Bronchial epithelial cell (primary cell): Measurements from ENCODE around the gene TRIM17. TPM values are rescaled to one million over a fixed set of nuclear protein-coding genes. Genes with fewer than 3 reads are reported as not detected.

Experiments
- DNase-seq: peaks from one replicate; pipeline ENCODE4 v3.0.0-alpha.2; 2010; ENCODE audit warnings: low read depth
- FAIRE-seq: peaks from 2 replicates; lab custom pipeline; 2011; peaks lifted over from hg19 to GRCh38; lab: Jason Lieb, UNC
- H3K27me3 ChIP-seq: 2 replicates; pipeline ENCODE4 v1.5.1; 2011; ENCODE audit warnings: low read length; ENCODE audit not compliant: control insufficient read depth, insufficient read depth
- H3K36me3 ChIP-seq: 2 replicates; pipeline ENCODE4 v1.5.1; 2011; ENCODE audit warnings: low read length; ENCODE audit not compliant: control insufficient read depth, insufficient read depth
- H3K4me3 ChIP-seq: 2 replicates; pipeline ENCODE4 v1.5.1; 2011; ENCODE audit warnings: mild to moderate bottlenecking, low read depth, low read length, control low read depth
- total RNA-seq: library from RNA; depleted of rRNA; stranded (reverse); fragments of >200 nt; gene quantifications from 2 replicates; pipeline ENCODE4 v1.2.1, GENCODE V29; 2014
- TF ChIP-seq, protein P1 (sequence below): IDR thresholded peaks from 2 replicates; pipeline ENCODE4 v1.5.1; 2011; ENCODE audit warnings: mild to moderate bottlenecking, moderate library complexity, low read length, control low read depth, inconsistent platforms; ENCODE audit not compliant: insufficient read depth, severe bottlenecking

The TRIM17 gene
- total RNA-seq, 1 donor from 2014 or later = 1.6 TPM

DNA sequence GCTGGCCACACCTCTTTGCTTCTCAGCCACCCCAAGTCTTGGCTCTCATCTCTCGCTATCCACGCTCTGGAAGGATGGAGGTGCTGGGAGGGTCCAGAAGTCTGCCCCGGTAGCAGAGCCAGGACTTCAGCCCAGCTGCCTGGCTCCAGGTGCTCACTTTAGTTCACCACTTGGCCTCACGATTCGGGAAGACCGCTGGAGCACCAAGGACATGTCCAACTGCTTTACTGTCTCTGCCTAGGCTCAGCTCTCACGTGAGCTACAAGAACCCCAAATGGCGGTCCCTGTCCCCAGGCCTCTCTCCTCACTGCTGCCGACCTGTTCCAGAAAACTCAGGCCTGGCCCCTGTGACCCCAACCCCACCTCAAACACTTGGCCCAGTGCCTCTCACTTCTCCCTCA is 13.4 kb downstream of the TRIM17 start:
- FAIRE-seq = no peak
- no peaks in the 10 kb centered on the region for H3K27me3 ChIP-seq
- DNase-seq = no peak
- no peak overlapping the region for H3K4me3 ChIP-seq
- peaks cover 18% of the 10 kb centered on the region for H3K36me3 ChIP-seq
- TF ChIP-seq, protein P1, sequence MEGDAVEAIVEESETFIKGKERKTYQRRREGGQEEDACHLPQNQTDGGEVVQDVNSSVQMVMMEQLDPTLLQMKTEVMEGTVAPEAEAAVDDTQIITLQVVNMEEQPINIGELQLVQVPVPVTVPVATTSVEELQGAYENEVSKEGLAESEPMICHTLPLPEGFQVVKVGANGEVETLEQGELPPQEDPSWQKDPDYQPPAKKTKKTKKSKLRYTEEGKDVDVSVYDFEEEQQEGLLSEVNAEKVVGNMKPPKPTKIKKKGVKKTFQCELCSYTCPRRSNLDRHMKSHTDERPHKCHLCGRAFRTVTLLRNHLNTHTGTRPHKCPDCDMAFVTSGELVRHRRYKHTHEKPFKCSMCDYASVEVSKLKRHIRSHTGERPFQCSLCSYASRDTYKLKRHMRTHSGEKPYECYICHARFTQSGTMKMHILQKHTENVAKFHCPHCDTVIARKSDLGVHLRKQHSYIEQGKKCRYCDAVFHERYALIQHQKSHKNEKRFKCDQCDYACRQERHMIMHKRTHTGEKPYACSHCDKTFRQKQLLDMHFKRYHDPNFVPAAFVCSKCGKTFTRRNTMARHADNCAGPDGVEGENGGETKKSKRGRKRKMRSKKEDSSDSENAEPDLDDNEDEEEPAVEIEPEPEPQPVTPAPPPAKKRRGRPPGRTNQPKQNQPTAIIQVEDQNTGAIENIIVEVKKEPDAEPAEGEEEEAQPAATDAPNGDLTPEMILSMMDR = no peak

DNA sequence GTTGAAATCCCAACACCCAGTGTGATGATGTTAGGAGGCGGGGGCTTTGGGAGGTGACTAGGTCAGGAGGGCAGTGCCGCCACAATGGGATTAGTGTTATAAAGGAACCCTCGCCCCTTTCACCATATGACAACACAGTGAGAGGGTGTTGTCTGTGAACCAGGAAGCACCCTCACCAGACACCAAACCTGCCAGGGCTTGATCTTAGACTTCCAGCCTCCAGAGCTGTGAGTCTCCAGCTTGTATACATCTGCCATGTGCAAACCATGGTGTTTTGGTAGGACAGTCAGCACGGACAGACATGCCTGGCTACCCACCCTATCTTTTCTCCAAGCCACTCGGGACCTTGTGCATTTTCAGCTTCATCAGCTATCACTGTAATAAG is 14.0 kb downstream of the TRIM17 start:
- H3K27me3 ChIP-seq = no peaks in the 10 kb centered on the region
- DNase-seq (peak; percentile 68), FAIRE-seq (no peak)
- H3K4me3 ChIP-seq = no peak overlapping the region
- peaks cover 23% of the 10 kb centered on the region for H3K36me3 ChIP-seq
- TF ChIP-seq, protein P1 = no peak

DNA sequence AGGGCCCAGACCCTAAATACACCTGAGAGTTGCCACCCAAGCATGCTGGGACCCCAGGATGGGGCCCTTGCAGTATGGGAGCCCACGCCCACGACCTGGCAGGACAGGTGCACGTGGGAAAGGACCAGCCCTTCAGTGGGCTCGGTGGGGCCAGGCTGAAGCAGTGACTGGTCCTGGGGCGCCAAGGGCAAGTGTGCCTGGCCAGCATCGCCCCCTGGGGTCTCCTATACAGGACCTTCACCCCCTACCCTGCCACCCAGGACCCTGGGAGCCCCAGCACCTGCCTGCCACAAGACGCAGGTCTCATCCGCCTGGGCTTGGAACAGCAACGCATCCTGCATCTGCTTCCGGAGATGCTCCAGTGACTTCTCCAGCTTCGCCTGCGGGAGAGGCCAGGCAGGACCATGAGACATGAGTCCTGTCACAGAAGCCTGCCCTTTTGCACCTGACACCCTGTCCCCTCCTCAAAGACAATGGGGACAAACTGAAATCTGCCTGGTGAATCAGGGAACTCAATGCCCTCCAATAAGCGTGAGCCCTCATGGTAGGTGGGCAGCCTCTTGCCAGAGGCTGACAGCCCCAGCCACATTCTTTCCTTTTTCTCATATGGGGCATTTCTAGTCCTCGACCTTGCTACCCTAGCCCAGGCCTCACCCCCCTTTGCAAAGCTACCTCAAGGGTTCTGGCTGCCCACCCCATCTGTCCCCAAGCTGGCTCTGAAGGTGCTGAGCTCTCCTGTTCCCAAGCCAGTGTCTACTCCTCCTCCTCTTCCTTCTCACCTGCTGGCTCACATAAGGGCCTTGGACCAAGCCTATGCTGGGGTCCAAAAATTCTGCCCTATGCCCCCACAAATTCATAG is 14.7 kb downstream of the TRIM17 start:
- DNase-seq (no peak), FAIRE-seq (no peak)
- TF ChIP-seq, protein P1 = no peak
- Histone ChIP-seq H3K27me3 (no peaks in the 10 kb centered on the region), H3K4me3 (no peak overlapping the region), H3K36me3 (peaks cover 26% of the 10 kb centered on the region)

DNA sequence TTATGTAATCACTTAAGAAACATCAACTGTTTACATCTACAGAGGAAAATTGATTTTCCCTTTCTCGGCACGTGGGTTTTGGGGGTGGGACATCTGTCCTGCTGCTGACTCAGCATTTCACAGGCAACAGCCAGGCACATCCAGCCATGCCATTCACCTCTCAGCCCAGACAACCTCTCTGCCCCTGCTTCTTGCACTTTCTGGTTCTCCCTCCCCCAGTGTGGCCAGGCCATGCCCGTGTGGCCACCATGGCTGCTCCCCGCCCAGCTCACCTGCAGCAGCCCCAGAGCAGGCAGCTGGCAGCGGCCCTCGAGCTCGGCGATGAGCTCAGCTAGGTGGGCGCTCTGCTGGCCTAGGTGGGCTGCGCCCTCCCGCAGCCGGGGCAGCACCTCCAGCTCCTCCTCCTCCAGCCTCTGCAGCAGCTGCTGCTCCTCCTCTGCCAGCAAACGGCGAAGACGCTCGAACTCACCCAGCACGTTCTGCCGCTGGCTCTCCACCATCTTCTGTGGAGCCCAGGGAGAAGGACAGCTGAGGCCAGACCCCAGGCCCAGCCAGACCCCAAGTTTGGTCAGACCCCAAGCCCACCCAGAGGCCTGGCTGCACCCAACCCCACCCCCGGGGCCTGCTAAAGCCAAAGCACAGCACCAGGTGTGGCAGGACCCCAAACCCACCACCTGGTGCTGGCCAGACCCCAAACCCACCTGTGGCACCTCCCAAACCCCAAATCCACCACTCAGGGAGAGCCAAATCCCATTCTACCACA is 15.8 kb downstream of the TRIM17 start:
- no peak overlapping the region for H3K4me3 ChIP-seq
- no peaks in the 10 kb centered on the region for H3K27me3 ChIP-seq
- TF ChIP-seq, protein P1 = no peak
- peaks cover 31% of the 10 kb centered on the region for H3K36me3 ChIP-seq
- no peak for FAIRE-seq
- no peak for DNase-seq

DNA sequence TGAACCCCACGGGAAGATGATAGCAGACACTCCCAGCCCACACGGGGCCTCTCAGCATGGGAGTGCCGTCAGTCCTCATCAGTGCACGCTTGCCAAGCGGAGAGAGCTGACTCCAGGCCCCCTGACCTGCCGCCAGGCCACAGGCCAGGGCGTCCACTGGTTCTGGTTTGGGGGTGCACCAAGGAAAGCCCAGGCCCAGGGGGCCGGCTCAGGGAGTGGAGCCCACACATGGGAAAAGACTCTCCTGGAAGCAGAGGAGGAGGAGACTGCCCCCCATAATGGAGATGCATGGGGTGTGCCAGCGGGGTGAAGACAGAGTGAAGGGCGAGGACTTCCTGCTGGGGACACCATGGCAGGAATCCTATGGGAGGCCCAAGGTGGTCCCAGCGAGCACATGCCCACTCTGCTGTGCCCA is 16.4 kb downstream of the TRIM17 start:
- DNase-seq (no peak), FAIRE-seq (no peak)
- Histone ChIP-seq H3K27me3 (no peaks in the 10 kb centered on the region), H3K4me3 (no peak overlapping the region), H3K36me3 (peaks cover 32% of the 10 kb centered on the region)
- TF ChIP-seq, protein P1 = no peak
